K562 (cell line): Measurements from ENCODE around the gene FRMD5. TPM values are rescaled to one million over a fixed set of nuclear protein-coding genes. Genes with fewer than 3 reads are reported as not detected.

Experiments
- ASH1L ChIP-seq: fragments of 450-650 bp; IDR thresholded peaks from 2 replicates; pipeline ENCODE4 v1.6.1; 2018; ENCODE audit warnings: borderline replicate concordance, mild to moderate bottlenecking, low read depth; ENCODE audit not compliant: partially characterized antibody
- CBX3 ChIP-seq, 2 experiments: IDR thresholded peaks; 1 replicate in 1 of 2; 2 replicates in 1 of 2; pipeline ENCODE4 v1.6.1; 2012; ENCODE audit warnings: inconsistent platforms in 2 of 2, low read length in 2 of 2, borderline replicate concordance in 1 of 2, control low read depth in 1 of 2
- CEBPG ChIP-seq, 3 experiments: fragments of 200-800 bp in 1 of 3; sonication (Bioruptor generic) in 1 of 3; sonication (generic) in 1 of 3; formaldehyde crosslinking in 1 of 3; IDR thresholded peaks in 2 of 3; conservative IDR thresholded peaks in 1 of 3; 2 replicates each; pipeline versions ENCODE4 v1.6.1 to v1.8.0; 2016 to 2022; ENCODE audit warnings: missing compliant biosample characterization in 2 of 3, missing genetic modification characterization in 2 of 3, mild to moderate bottlenecking in 1 of 3, missing genetic modification reagents in 1 of 3
- MAFF ChIP-seq: IDR thresholded peaks from 2 replicates; pipeline ENCODE4 v1.6.1; 2012; ENCODE audit warnings: low read length, improper control_type of control experiment
- NFE2L1 ChIP-seq: fragments of 450-650 bp; IDR thresholded peaks from 2 replicates; pipeline ENCODE4 v1.6.1; 2016; ENCODE audit warnings: missing genetic modification characterization, low read depth, mild to moderate bottlenecking, missing compliant biosample characterization, moderate library complexity, borderline replicate concordance
- POLR3G ChIP-seq: IDR thresholded peaks from 2 replicates; pipeline ENCODE4 v1.6.1; 2011; ENCODE audit not compliant: insufficient read length, insufficient replicate concordance; ENCODE audit errors: extremely low read depth
- RAD51 ChIP-seq: fragments of 450-650 bp; IDR thresholded peaks from 2 replicates; pipeline ENCODE4 v1.7.1; 2016; ENCODE audit warnings: low read depth, mild to moderate bottlenecking, borderline replicate concordance
- ZNF175 ChIP-seq: fragments of 200-800 bp; sonication (Bioruptor generic); IDR thresholded peaks from 2 replicates; pipeline ENCODE4 v1.6.1; 2016; ENCODE audit warnings: low read depth, mild to moderate bottlenecking, missing genetic modification characterization, missing compliant biosample characterization
- ZNF184 ChIP-seq: sonication (generic); formaldehyde crosslinking; IDR thresholded peaks from 2 replicates; pipeline ENCODE4 v1.5.0; 2020; ENCODE audit warnings: missing genetic modification reagents
- ZNF347 ChIP-seq: fragments of 450-650 bp; formaldehyde crosslinking; IDR thresholded peaks from 2 replicates; pipeline ENCODE4 v1.4.0; 2020; ENCODE audit warnings: low read depth, mild to moderate bottlenecking, moderate library complexity
- polyA plus RNA-seq, 8 experiments: library from polyadenylated mRNA; depleted of rRNA in 4 of 8; stranded (reverse) in 5 of 8; unstranded in 3 of 8; fragments of >200 nt; fragmentation: Nextera tagmentation in 2 of 8; fragmentation: Illumina TruSeq in 1 of 8; extraction: Ambion mirVana in 2 of 8; extraction: Trizol in 1 of 8; gene quantifications; 2 replicates each; pipeline versions ENCODE4 v1.2.1 to v1.2.3, GENCODE V29; 2011 to 2014; ENCODE audit warnings: inconsistent platforms in 1 of 8, missing spikeins in 1 of 8
- total RNA-seq, 7 experiments: library from RNA; depleted of rRNA in 6 of 7; stranded (reverse); fragments of >200 nt in 6 of 7; fragmentation: Illumina TruSeq in 2 of 7; extraction: Trizol in 2 of 7; gene quantifications; 2 replicates each; pipeline versions ENCODE4 v1.2.1 to v1.2.3, GENCODE V29; 2011 to 2021; ENCODE audit warnings: low replicate concordance in 1 of 7
- TF ChIP-seq, protein P1 (sequence below): sonication (generic); formaldehyde crosslinking; IDR thresholded peaks from 2 replicates; pipeline ENCODE4 v1.8.1; 2023; ENCODE audit warnings: missing genetic modification reagents, mild to moderate bottlenecking, borderline replicate concordance
- TF ChIP-seq, protein P2 (sequence below): sonication (generic); formaldehyde crosslinking; IDR thresholded peaks from 2 replicates; pipeline ENCODE4 v1.8.0; 2023; ENCODE audit warnings: mild to moderate bottlenecking, missing genetic modification reagents
- TF ChIP-seq, protein P3 (sequence below): fragments of 250-450 bp; sonication (Bioruptor Pico); IDR thresholded peaks from 2 replicates; pipeline ENCODE4 v1.4.0; 2020; ENCODE audit warnings: mild to moderate bottlenecking, moderate library complexity
- TF ChIP-seq, protein P4 (sequence below): IDR thresholded peaks from 2 replicates; pipeline ENCODE4 v1.6.1; 2011; ENCODE audit not compliant: insufficient read length; ENCODE audit errors: extremely low read depth

FRMD5 gene
- total and polyA plus RNA-seq, 9 of the 15 experiments (the other 6 are each of a cell fraction or from before 2014, with no cell fraction given), result 0.13 to 0.38 TPM; not detected in 7

- TF ChIP-seq CEBPG (CRISPR knock-in tag; IDR thresholded peaks at IDR 0.05) (no peak), CEBPG (tag; conservative IDR thresholded peaks at IDR 0.05 in 1 of 2, IDR thresholded peaks at IDR 0.05 in 1 of 2) (peak in 1 of 2 experiments; percentile 32; a peak in 2 of 4 replicates), RAD51 (no peak), ASH1L (peak; percentile 45), POLR3G (no peak), ZNF184 (CRISPR knock-in tag) (no peak), NFE2L1 (no peak), ZNF175 (CRISPR knock-in tag) (no peak), CBX3 (IDR thresholded peaks at IDR 0.05; ENCODE audit: borderline replicate concordance in 1 of 2, low read length in 2 of 2) (peak in 1 of 2 experiments; percentile 94; a peak in 2 of 3 replicates), ZNF347 (CRISPR knock-in tag) (no peak), MAFF (no peak)
- TF ChIP-seq, protein P1, sequence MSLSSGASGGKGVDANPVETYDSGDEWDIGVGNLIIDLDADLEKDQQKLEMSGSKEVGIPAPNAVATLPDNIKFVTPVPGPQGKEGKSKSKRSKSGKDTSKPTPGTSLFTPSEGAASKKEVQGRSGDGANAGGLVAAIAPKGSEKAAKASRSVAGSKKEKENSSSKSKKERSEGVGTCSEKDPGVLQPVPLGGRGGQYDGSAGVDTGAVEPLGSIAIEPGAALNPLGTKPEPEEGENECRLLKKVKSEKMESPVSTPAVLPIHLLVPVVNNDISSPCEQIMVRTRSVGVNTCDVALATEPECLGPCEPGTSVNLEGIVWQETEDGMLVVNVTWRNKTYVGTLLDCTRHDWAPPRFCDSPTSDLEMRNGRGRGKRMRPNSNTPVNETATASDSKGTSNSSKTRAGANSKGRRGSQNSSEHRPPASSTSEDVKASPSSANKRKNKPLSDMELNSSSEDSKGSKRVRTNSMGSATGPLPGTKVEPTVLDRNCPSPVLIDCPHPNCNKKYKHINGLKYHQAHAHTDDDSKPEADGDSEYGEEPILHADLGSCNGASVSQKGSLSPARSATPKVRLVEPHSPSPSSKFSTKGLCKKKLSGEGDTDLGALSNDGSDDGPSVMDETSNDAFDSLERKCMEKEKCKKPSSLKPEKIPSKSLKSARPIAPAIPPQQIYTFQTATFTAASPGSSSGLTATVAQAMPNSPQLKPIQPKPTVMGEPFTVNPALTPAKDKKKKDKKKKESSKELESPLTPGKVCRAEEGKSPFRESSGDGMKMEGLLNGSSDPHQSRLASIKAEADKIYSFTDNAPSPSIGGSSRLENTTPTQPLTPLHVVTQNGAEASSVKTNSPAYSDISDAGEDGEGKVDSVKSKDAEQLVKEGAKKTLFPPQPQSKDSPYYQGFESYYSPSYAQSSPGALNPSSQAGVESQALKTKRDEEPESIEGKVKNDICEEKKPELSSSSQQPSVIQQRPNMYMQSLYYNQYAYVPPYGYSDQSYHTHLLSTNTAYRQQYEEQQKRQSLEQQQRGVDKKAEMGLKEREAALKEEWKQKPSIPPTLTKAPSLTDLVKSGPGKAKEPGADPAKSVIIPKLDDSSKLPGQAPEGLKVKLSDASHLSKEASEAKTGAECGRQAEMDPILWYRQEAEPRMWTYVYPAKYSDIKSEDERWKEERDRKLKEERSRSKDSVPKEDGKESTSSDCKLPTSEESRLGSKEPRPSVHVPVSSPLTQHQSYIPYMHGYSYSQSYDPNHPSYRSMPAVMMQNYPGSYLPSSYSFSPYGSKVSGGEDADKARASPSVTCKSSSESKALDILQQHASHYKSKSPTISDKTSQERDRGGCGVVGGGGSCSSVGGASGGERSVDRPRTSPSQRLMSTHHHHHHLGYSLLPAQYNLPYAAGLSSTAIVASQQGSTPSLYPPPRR (CRISPR knock-in tag), result no peak
- TF ChIP-seq, protein P2, sequence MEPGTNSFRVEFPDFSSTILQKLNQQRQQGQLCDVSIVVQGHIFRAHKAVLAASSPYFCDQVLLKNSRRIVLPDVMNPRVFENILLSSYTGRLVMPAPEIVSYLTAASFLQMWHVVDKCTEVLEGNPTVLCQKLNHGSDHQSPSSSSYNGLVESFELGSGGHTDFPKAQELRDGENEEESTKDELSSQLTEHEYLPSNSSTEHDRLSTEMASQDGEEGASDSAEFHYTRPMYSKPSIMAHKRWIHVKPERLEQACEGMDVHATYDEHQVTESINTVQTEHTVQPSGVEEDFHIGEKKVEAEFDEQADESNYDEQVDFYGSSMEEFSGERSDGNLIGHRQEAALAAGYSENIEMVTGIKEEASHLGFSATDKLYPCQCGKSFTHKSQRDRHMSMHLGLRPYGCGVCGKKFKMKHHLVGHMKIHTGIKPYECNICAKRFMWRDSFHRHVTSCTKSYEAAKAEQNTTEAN, result no peak
- TF ChIP-seq, protein P3, sequence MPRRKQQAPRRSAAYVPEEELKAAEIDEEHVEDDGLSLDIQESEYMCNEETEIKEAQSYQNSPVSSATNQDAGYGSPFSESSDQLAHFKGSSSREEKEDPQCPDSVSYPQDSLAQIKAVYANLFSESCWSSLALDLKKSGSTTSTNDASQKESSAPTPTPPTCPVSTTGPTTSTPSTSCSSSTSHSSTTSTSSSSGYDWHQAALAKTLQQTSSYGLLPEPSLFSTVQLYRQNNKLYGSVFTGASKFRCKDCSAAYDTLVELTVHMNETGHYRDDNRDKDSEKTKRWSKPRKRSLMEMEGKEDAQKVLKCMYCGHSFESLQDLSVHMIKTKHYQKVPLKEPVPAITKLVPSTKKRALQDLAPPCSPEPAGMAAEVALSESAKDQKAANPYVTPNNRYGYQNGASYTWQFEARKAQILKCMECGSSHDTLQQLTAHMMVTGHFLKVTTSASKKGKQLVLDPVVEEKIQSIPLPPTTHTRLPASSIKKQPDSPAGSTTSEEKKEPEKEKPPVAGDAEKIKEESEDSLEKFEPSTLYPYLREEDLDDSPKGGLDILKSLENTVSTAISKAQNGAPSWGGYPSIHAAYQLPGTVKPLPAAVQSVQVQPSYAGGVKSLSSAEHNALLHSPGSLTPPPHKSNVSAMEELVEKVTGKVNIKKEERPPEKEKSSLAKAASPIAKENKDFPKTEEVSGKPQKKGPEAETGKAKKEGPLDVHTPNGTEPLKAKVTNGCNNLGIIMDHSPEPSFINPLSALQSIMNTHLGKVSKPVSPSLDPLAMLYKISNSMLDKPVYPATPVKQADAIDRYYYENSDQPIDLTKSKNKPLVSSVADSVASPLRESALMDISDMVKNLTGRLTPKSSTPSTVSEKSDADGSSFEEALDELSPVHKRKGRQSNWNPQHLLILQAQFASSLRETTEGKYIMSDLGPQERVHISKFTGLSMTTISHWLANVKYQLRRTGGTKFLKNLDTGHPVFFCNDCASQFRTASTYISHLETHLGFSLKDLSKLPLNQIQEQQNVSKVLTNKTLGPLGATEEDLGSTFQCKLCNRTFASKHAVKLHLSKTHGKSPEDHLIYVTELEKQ, result no peak
- TF ChIP-seq, protein P4, sequence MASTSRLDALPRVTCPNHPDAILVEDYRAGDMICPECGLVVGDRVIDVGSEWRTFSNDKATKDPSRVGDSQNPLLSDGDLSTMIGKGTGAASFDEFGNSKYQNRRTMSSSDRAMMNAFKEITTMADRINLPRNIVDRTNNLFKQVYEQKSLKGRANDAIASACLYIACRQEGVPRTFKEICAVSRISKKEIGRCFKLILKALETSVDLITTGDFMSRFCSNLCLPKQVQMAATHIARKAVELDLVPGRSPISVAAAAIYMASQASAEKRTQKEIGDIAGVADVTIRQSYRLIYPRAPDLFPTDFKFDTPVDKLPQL, result peak; percentile 27
These were observed 370.5 kb downstream of the FRMD5 start, which contains the start of gene MFAP1 (continued) for GRCh38 chr15:43824302-43825246.
